HepG2 (cell line): ENCODE data around the gene P4HA3. TPM values are rescaled to one million over a fixed set of nuclear protein-coding genes. Genes with fewer than 3 reads are reported as not detected.
A peak's percentile ranks its signal among the peaks of the same experiment; 100 is the strongest.

Experiments
- ATAC-seq: fragments of 200-7000 bp; cut with Tn5 transposase; 3 replicates; pipeline ENCODE4 v1.9.1; 2020; ENCODE audit warnings: mild to moderate bottlenecking, moderate library complexity
- BruUV-seq: library from RNA; stranded (reverse); fragments of 400-500 nt; replicated peaks from 2 replicates; lab custom pipeline; 2021; lab: Mats Ljungman, UMichigan
- CTCF ChIA-PET: fragments of 300-600 bp; formaldehyde crosslinking; extraction: SDS; loops from one replicate; lab custom pipeline; 2021; ENCODE audit warnings: low total read pairs, inconsistent platforms, low intra/inter-chr PET ratio; lab: Yijun Ruan, JAX
- POLR2A ChIA-PET: fragments of 350-600 bp; sonication (Branson Sonifier 250); formaldehyde crosslinking; loops from one replicate; lab custom pipeline; 2020; ENCODE audit warnings: antibody characterized with exemption, inconsistent platforms; lab: Yijun Ruan, JAX
- DNase-seq: peaks from one replicate; pipeline ENCODE4 v3.0.0-alpha.2; 2015; ENCODE audit warnings: low spot score
- FAIRE-seq: peaks from 3 replicates; lab custom pipeline; 2011; peaks lifted over from hg19 to GRCh38; lab: Jason Lieb, UNC
- H2AFZ ChIP-seq: one replicate; pipeline ENCODE4 v1.6.1; 2011; ENCODE audit warnings: low read length, inconsistent platforms
- H3K27ac ChIP-seq: fragments of 300-600 bp; 3 replicates; pipeline ENCODE4 v1.8.0; 2011; ENCODE audit warnings: mixed run types, mild to moderate bottlenecking, mixed read lengths, low read length, inconsistent platforms; ENCODE audit not compliant: insufficient read depth; ENCODE audit errors: extremely low read length
- H3K27me3 ChIP-seq, 2 experiments: fragments of 200-600 bp in 1 of 2; 2 replicates in 1 of 2; 3 replicates in 1 of 2; pipeline versions ENCODE4 v1.6.0 to v1.8.0; 2011; ENCODE audit warnings: low read length in 2 of 2, mild to moderate bottlenecking in 2 of 2, moderate library complexity in 2 of 2, inconsistent platforms in 1 of 2; ENCODE audit not compliant: insufficient read depth in 2 of 2, control insufficient read depth in 1 of 2
- H3K36me3 ChIP-seq, 2 experiments: fragments of 200-600 bp in 1 of 2; replicated peaks in 1 of 2; 2 replicates in 1 of 2; 3 replicates in 1 of 2; pipeline versions ENCODE4 v1.5.1 to v1.8.0; 2011; ENCODE audit warnings: low read length in 2 of 2, inconsistent platforms in 1 of 2; ENCODE audit not compliant: insufficient read depth in 2 of 2, control insufficient read depth in 1 of 2
- H3K4me1 ChIP-seq: 2 replicates; pipeline ENCODE4 v1.5.1; 2012; ENCODE audit warnings: low read length, inconsistent platforms; ENCODE audit not compliant: insufficient read depth
- H3K4me2 ChIP-seq: 2 replicates; pipeline ENCODE4 v1.6.0; 2011; ENCODE audit warnings: low read depth, low read length, inconsistent platforms
- H3K4me3 ChIP-seq, 3 experiments: fragments of 200-600 bp in 1 of 3; sonication (generic), shearing (Covaris generic) in 1 of 3; replicated peaks in 1 of 3; 2 replicates each; pipeline ENCODE4 v1.5.1; 2011 to 2016; ENCODE audit warnings: low read length in 3 of 3, inconsistent platforms in 2 of 3, low read depth in 2 of 3, mild to moderate bottlenecking in 2 of 3, control low read depth in 1 of 3, mixed read lengths in 1 of 3; ENCODE audit not compliant: insufficient read depth in 1 of 3
- H3K79me2 ChIP-seq: one replicate; pipeline ENCODE4 v1.6.1; 2011; ENCODE audit warnings: low read length, inconsistent platforms; ENCODE audit not compliant: insufficient read depth
- H3K9ac ChIP-seq: 2 replicates; pipeline ENCODE4 v1.6.0; 2011; ENCODE audit warnings: mild to moderate bottlenecking, low read depth, low read length, inconsistent platforms; ENCODE audit not compliant: insufficient read depth
- H3K9me3 ChIP-seq: 2 replicates; pipeline ENCODE4 v1.5.1; 2012; ENCODE audit warnings: mild to moderate bottlenecking, low read length
- H4K20me1 ChIP-seq: 2 replicates; pipeline ENCODE4 v1.6.0; 2011; ENCODE audit warnings: inconsistent platforms, mild to moderate bottlenecking, low read length, moderate library complexity; ENCODE audit not compliant: insufficient read depth
- CEBPB ChIP-seq: IDR thresholded peaks from 2 replicates; pipeline ENCODE4 v1.6.1; 2011; ENCODE audit warnings: low read depth, low read length, improper control_type of control experiment, borderline replicate concordance
- FOXK1 ChIP-seq: sonication (generic); formaldehyde crosslinking; IDR thresholded peaks from 2 replicates; pipeline ENCODE4 v1.4.0; 2020; ENCODE audit warnings: low read depth, missing genetic modification reagents, borderline replicate concordance
- FOXO4 ChIP-seq: sonication (generic); formaldehyde crosslinking; conservative IDR thresholded peaks from 2 replicates; pipeline ENCODE4 v1.8.1; 2023; ENCODE audit warnings: missing genetic modification reagents
- HCFC1 ChIP-seq: fragments of 150-350 bp; IDR thresholded peaks from 2 replicates; pipeline ENCODE4 v1.6.1; 2014; ENCODE audit warnings: low read depth, low read length
- MIXL1 ChIP-seq: IDR thresholded peaks from 2 replicates; pipeline ENCODE4 v1.6.1; 2016
- PHF8 ChIP-seq: sonication (generic); formaldehyde crosslinking; IDR thresholded peaks from 2 replicates; pipeline ENCODE4 v1.5.0; 2020; ENCODE audit warnings: missing genetic modification reagents
- SSRP1 ChIP-seq: IDR thresholded peaks from 2 replicates; pipeline ENCODE4 v1.6.1; 2016; ENCODE audit warnings: control low read depth
- TBX3 ChIP-seq: fragments of 450-650 bp; IDR thresholded peaks from 2 replicates; pipeline ENCODE4 v1.6.1; 2017; ENCODE audit warnings: antibody characterized with exemption, mild to moderate bottlenecking, inconsistent platforms, borderline replicate concordance
- ZFP90 ChIP-seq: sonication (generic); formaldehyde crosslinking; IDR thresholded peaks from 2 replicates; pipeline ENCODE4 v1.8.0; 2022; ENCODE audit warnings: missing genetic modification reagents, mild to moderate bottlenecking, inconsistent platforms, borderline replicate concordance
- ZNF7 ChIP-seq: IDR thresholded peaks from 2 replicates; pipeline ENCODE4 v1.6.1; 2016; ENCODE audit warnings: missing biosample characterization, missing genetic modification reagents
- WGBS: methylation state at CpG from one replicate; pipeline ENCODE4 v1.1.6; 2017; ENCODE audit warnings: low lambda C conversion rate; 5-methylcytosine and 5-hydroxymethylcytosine counted together
- in situ Hi-C: cut with HindIII; loops from 2 replicates; pipeline ENCODE4 v1.10.0; 2017; ENCODE audit warnings: low pct_unique_long_range_greater_than_20kb; ENCODE audit not compliant: extremely low pct_ligation_motif_present
- intact Hi-C: fragments of 100-400 bp; cut with micrococcal nuclease; formaldehyde crosslinking; loops from one replicate; pipeline ENCODE4 v1.10.0; 2022; ENCODE audit not compliant: unreplicated experiment
- polyA plus RNA-seq, 8 experiments: library from polyadenylated mRNA; depleted of rRNA in 3 of 8; stranded (reverse) in 7 of 8; unstranded in 1 of 8; fragments of >200 nt; fragmentation: Illumina TruSeq in 4 of 8; extraction: Trizol in 4 of 8; gene quantifications; 2 replicates each; pipeline versions ENCODE4 v1.2.1 to v1.2.3, GENCODE V29; 2011 to 2016; ENCODE audit warnings: low read depth in 4 of 8, missing spikeins in 1 of 8, mixed read lengths in 1 of 8; ENCODE audit not compliant: insufficient read depth in 1 of 8
- total RNA-seq, 5 experiments: library from RNA; depleted of rRNA; stranded (reverse); fragments of >200 nt; fragmentation: Illumina TruSeq; extraction: Trizol; gene quantifications; 2 replicates each; pipeline ENCODE4 v1.2.3, GENCODE V29; 2016; ENCODE audit warnings: low read depth in 1 of 5
- TF ChIP-seq, protein P1 (sequence below): sonication (generic); formaldehyde crosslinking; IDR thresholded peaks from 2 replicates; pipeline ENCODE4 v1.4.0; 2020; ENCODE audit warnings: mild to moderate bottlenecking, missing genetic modification reagents, borderline replicate concordance
- TF ChIP-seq, protein P2 (sequence below), 2 experiments: sonication (generic) in 1 of 2; formaldehyde crosslinking in 1 of 2; IDR thresholded peaks; 2 replicates each; pipeline versions ENCODE4 v1.4.0 to v1.6.1; 2016 to 2020; ENCODE audit warnings: borderline replicate concordance in 1 of 2, low read depth in 1 of 2, mild to moderate bottlenecking in 1 of 2, missing genetic modification reagents in 1 of 2

Gene P4HA3
- total and polyA plus RNA-seq, 2 of the 13 experiments (the other 11 are each of a cell fraction or from before 2014, with no cell fraction given): not detected

DNA sequence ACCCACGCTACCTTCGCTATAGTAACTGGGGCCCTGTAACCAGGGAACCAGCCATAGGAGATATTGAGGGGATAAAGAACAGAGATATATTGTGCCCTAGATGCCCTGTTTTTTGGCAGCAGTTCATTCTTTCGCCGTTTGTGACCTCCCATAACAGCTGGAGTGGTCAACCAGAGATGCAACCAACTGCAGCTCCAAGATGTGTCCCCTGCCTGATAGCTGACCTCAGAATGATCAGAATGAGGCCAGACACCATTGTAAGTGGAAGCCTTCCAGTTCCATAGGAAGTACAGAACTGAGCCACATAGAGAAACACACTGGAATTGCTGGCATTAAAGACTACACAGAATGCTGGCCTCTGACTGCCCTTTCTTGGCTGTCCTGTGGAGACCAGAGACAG lies 39.2 kb downstream of the P4HA3 start (continued):
- no peak for TF ChIP-seq FOXK1 (CRISPR knock-in tag)
- TF ChIP-seq HCFC1: no peak
- TF ChIP-seq MIXL1 (CRISPR knock-in tag): no peak
- TF ChIP-seq PHF8: no peak
- no peak for TF ChIP-seq FOXO4
- TF ChIP-seq, protein P1, sequence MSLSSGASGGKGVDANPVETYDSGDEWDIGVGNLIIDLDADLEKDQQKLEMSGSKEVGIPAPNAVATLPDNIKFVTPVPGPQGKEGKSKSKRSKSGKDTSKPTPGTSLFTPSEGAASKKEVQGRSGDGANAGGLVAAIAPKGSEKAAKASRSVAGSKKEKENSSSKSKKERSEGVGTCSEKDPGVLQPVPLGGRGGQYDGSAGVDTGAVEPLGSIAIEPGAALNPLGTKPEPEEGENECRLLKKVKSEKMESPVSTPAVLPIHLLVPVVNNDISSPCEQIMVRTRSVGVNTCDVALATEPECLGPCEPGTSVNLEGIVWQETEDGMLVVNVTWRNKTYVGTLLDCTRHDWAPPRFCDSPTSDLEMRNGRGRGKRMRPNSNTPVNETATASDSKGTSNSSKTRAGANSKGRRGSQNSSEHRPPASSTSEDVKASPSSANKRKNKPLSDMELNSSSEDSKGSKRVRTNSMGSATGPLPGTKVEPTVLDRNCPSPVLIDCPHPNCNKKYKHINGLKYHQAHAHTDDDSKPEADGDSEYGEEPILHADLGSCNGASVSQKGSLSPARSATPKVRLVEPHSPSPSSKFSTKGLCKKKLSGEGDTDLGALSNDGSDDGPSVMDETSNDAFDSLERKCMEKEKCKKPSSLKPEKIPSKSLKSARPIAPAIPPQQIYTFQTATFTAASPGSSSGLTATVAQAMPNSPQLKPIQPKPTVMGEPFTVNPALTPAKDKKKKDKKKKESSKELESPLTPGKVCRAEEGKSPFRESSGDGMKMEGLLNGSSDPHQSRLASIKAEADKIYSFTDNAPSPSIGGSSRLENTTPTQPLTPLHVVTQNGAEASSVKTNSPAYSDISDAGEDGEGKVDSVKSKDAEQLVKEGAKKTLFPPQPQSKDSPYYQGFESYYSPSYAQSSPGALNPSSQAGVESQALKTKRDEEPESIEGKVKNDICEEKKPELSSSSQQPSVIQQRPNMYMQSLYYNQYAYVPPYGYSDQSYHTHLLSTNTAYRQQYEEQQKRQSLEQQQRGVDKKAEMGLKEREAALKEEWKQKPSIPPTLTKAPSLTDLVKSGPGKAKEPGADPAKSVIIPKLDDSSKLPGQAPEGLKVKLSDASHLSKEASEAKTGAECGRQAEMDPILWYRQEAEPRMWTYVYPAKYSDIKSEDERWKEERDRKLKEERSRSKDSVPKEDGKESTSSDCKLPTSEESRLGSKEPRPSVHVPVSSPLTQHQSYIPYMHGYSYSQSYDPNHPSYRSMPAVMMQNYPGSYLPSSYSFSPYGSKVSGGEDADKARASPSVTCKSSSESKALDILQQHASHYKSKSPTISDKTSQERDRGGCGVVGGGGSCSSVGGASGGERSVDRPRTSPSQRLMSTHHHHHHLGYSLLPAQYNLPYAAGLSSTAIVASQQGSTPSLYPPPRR (CRISPR knock-in tag): no peak
- TF ChIP-seq, all 625 proteins: peak for 0

DNA sequence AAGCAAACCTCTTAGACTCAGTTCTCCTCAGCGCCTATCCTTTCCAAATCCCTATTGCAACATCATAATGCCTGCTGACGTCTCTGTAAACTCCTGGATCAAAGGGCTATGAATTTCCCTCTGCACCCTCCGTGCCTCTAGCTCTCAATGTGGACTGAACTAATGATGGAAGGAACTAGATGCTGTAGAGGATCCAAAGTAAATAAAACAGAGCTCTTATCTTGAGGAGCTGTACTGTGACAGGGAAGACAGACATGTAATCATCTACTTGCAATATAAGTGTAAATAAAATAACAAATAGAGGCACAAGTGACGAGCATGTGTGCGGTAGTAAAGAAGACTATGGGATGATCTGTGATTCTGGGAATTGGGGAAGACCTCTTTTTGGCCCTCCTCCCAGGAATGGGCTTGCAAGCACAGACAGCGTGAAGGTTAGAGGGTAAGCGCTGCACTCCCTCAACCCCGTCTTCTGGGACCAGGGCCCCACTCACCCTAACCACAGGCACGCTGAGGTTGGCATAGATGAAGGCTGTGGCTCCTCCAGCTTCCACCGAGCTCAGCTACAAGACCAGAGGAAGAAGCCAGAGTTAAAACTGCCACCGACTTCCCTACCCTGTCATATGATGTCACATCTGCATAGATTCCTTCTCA lies 42.2 kb downstream of the P4HA3 start:
- H3K27ac ChIP-seq: no peak overlapping the region
- no peak overlapping the region for H3K9ac ChIP-seq
- TF ChIP-seq CEBPB (peak; percentile 80), ZNF7 (no peak), TBX3 (no peak), SSRP1 (CRISPR knock-in tag) (no peak), ZFP90 (CRISPR knock-in tag) (peak; percentile 96; the same call in 1 of the 2 replicates)
- TF ChIP-seq, protein P2, sequence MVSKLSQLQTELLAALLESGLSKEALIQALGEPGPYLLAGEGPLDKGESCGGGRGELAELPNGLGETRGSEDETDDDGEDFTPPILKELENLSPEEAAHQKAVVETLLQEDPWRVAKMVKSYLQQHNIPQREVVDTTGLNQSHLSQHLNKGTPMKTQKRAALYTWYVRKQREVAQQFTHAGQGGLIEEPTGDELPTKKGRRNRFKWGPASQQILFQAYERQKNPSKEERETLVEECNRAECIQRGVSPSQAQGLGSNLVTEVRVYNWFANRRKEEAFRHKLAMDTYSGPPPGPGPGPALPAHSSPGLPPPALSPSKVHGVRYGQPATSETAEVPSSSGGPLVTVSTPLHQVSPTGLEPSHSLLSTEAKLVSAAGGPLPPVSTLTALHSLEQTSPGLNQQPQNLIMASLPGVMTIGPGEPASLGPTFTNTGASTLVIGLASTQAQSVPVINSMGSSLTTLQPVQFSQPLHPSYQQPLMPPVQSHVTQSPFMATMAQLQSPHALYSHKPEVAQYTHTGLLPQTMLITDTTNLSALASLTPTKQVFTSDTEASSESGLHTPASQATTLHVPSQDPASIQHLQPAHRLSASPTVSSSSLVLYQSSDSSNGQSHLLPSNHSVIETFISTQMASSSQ (IDR thresholded peaks at IDR 0.05; ENCODE audit: low read depth): no peak
- TF ChIP-seq, protein P2 (CRISPR knock-in tag; IDR thresholded peaks at IDR 0.05; ENCODE audit: borderline replicate concordance): no peak

More for the DNA sequence above, 42.2 kb downstream of the P4HA3 start:
- peaks cover 0 to 18% of the 10 kb centered on the region in 2 experiments; a peak in 2 of 5 replicates for H3K27me3 ChIP-seq
- ChIA-PET CTCF (no interaction called here), POLR2A (no interaction called here)
- FAIRE-seq (no peak), DNase-seq (no peak), ATAC-seq (no peak; the same call in 2 of the 3 replicates)
- no peaks in the 10 kb centered on the region for H3K9me3 ChIP-seq
- no peak overlapping the region for H2AFZ ChIP-seq
- no peaks in the 10 kb centered on the region for H3K79me2 ChIP-seq
- H3K4me1 ChIP-seq: peaks cover 11% of the 10 kb centered on the region; the same call in 1 of the 2 replicates
- no peaks in the 10 kb centered on the region for H3K36me3 ChIP-seq
- no peak overlapping the region for H3K4me2 ChIP-seq
- in situ Hi-C loops (loop anchor here (10.0 kb wide), 1 partner anchor 56 kb away; no protein-coding TSS in a partner anchor), intact Hi-C loops (no loop called here)
- H3K4me3 ChIP-seq: no peak overlapping the region
- H4K20me1 ChIP-seq: no peaks in the 10 kb centered on the region
- 23% methylated on average over 10 of the region's 11 CpGs for WGBS
- BruUV-seq: no TSS peak
